ENCODE results near the gene TSPAN9. TPM values are rescaled to one million over a fixed set of nuclear protein-coding genes. Genes with fewer than 3 reads are reported as not detected.

TSPAN9 gene
- total RNA-seq, 3 donors from 2014 or later, result 16.8 to 44.9 (median 36.9) TPM

DNA sequence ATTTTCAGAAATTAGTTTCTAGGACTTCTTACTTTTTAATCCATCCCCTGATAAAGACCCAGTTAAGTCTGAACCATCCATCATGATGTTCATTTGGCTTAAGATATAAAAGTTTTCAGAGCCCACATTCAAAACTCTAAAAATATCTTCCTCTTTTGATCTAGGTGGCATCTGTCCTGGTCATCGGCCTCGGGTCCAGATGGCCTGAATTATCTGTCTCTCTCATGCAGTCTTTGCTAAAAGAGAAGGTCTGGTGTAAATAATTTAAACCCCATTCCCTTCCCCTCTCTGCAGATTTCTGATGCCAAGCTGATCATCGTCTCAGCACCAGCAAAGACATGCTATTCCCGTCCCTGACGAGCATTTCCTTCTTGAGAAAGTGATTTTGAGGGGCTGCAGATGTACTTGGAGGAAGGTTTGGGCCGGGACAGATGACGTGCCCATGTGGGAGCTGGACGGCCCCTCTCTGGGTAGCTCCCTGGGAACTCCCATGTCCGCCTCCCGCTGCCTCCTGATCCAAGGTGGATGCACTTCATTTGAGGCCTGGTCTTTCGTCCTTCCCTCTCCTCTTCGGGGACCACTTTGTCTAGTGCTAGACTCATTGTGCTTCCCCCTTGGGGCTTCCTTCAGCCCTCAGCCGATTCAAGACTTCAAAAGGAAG is 240.8 kb downstream of the TSPAN9 start:
- Histone ChIP-seq H3K4me1 (peaks cover 0 to 10% of the 10 kb centered on the region in 2 donors), H3K27me3 (no peaks in the 10 kb centered on the region), H3K27ac (no peak overlapping the region), H3K9me3 (no peaks in the 10 kb centered on the region), H3K36me3 (no peaks in the 10 kb centered on the region), H3K4me3 (no peak overlapping the region)
- DNase-seq (ENCODE audit: low spot score in 2 of 2), result no peak
- TF ChIP-seq POLR2AphosphoS5 (IDR thresholded peaks at IDR 0.05) (no peak), POLR2A (IDR thresholded peaks at IDR 0.05) (no peak)
- TF ChIP-seq, protein P1, sequence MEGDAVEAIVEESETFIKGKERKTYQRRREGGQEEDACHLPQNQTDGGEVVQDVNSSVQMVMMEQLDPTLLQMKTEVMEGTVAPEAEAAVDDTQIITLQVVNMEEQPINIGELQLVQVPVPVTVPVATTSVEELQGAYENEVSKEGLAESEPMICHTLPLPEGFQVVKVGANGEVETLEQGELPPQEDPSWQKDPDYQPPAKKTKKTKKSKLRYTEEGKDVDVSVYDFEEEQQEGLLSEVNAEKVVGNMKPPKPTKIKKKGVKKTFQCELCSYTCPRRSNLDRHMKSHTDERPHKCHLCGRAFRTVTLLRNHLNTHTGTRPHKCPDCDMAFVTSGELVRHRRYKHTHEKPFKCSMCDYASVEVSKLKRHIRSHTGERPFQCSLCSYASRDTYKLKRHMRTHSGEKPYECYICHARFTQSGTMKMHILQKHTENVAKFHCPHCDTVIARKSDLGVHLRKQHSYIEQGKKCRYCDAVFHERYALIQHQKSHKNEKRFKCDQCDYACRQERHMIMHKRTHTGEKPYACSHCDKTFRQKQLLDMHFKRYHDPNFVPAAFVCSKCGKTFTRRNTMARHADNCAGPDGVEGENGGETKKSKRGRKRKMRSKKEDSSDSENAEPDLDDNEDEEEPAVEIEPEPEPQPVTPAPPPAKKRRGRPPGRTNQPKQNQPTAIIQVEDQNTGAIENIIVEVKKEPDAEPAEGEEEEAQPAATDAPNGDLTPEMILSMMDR (IDR thresholded peaks at IDR 0.05), result no peak
- intact Hi-C loops (cut with DNase I; ENCODE audit: low total_unique reads), result no loop called here

DNA sequence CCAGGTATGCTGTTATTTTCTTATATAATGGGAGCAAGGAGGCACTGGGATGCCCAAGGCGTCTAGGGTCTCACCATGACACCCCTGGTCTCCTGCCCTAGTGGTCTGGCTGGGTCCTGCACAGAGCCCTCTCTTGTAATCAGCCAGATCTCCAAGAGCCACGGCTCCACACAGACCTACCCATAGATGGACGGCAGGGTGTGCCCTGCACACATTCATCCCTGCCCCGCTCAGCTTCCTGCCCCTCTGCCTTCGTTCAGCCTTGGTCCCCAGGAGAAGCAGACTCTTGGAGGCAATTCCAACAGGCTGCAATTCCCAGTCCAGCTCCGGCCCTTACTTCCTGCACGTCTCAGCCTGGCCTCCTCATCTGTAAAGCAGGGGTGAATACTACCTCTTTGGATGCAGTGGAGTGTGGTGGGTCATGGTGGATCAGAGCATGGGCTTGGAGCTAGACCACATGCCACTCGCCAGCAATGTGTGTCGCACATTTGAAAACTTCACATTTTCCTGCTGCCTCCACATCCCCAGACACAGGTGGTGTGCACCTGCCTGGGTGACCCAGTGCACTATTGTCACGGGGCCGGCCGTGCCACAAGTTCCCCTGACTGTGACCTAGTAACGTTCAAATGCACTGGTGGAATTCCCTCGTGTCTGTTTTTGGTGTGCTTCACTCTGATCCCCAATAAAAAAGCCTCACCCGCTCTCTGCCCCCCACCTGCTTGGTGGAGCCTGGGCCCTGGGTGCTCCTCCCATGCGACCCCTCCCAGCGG is 242.7 kb downstream of the TSPAN9 start:
- Histone ChIP-seq H3K9me3 (no peaks in the 10 kb centered on the region), H3K27me3 (no peaks in the 10 kb centered on the region), H3K36me3 (no peaks in the 10 kb centered on the region), H3K4me3 (no peak overlapping the region), H3K4me1 (peaks cover 0 to 8% of the 10 kb centered on the region in 2 donors), H3K27ac (no peak overlapping the region)
- no peak for TF ChIP-seq POLR2A (IDR thresholded peaks at IDR 0.05)
- TF ChIP-seq, protein P1 (IDR thresholded peaks at IDR 0.05), result no peak
- no peak for TF ChIP-seq POLR2AphosphoS5 (IDR thresholded peaks at IDR 0.05)
- intact Hi-C loops (cut with DNase I; ENCODE audit: low total_unique reads), result no loop called here
- no peak for DNase-seq (ENCODE audit: low spot score in 2 of 2)

DNA sequence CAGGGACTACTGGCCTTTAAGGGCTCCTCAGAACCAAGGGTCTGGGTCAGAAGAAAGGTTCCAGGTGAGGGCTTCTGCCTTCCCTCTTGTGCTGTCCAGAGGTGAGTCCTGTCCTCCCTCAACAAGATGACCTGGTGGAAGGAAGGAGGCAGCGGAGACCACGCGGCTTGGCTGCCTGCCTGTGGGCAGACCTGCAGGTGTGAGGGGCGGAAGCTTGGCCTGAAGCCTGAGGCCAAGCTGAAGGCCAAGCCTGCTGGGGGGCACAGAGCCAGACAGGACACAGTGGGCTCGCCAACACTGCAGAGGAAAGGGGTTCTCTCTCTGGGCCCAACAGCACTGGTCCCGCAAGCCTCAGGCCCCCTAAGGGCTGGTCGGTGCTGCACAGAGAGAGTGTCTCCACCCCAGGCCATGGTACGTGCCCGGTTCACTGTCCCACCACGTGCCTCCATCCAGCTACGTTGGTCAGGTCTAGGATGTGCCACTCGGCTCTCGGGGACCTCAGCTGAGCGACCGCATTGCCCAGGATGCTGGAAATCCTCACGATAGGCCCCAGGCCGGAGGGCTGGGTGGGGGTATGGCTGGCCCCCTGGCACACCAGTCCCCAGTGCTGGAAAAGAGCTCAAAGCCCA is 243.8 kb downstream of the TSPAN9 start:
- no peaks in the 10 kb centered on the region for H3K36me3 ChIP-seq
- H3K27me3 ChIP-seq, result no peaks in the 10 kb centered on the region
- H3K27ac ChIP-seq, result no peak overlapping the region
- no peak for DNase-seq (ENCODE audit: low spot score in 2 of 2)
- H3K4me1 ChIP-seq, result no peaks in the 10 kb centered on the region
- H3K4me3 ChIP-seq, result no peak overlapping the region
- no peak for TF ChIP-seq POLR2AphosphoS5 (IDR thresholded peaks at IDR 0.05)
- TF ChIP-seq, protein P1 (IDR thresholded peaks at IDR 0.05), result no peak
- no peak for TF ChIP-seq POLR2A (IDR thresholded peaks at IDR 0.05)
- intact Hi-C loops (cut with DNase I; ENCODE audit: low total_unique reads), result no loop called here
- no peaks in the 10 kb centered on the region for H3K9me3 ChIP-seq

DNA sequence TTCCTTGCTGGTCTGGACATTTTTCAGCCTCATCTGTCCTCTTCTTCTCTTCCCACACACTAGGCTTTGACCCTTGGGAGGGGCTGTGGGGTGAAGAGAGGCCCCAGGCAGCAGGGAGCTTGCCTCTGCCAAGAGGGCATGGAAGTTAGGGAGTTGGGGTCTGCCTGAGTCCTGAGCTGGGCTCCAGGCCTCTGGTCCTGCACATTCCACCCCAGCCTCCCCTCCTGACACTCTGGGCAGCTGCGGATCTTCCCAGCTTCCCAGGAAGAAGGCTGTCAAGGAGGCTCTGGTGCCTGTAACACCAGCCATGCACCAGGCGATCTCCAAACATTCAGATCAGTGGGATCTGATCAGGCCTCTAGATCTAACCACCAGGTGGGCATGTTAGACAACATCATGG is 244.7 kb downstream of the TSPAN9 start:
- no peaks in the 10 kb centered on the region for H3K36me3 ChIP-seq
- no peak overlapping the region for H3K27ac ChIP-seq
- H3K9me3 ChIP-seq, result no peaks in the 10 kb centered on the region
- no peaks in the 10 kb centered on the region for H3K27me3 ChIP-seq
- no peak overlapping the region for H3K4me3 ChIP-seq
- DNase-seq (ENCODE audit: low spot score in 2 of 2), result no peak
- intact Hi-C loops (cut with DNase I; ENCODE audit: low total_unique reads), result no loop called here
- TF ChIP-seq POLR2AphosphoS5 (IDR thresholded peaks at IDR 0.05) (no peak), POLR2A (IDR thresholded peaks at IDR 0.05) (no peak)
- TF ChIP-seq, protein P1 (IDR thresholded peaks at IDR 0.05), result no peak
- no peaks in the 10 kb centered on the region for H3K4me1 ChIP-seq
